Measurements from ENCODE around the gene MTOR. TPM values are rescaled to one million over a fixed set of nuclear protein-coding genes. Genes with fewer than 3 reads are reported as not detected.

The MTOR gene
- total and polyA plus RNA-seq, 2 of the 8 experiments (the other 6 are each of a cell fraction or from before 2014, with no cell fraction given), result 44.2 to 76.8 TPM

DNA sequence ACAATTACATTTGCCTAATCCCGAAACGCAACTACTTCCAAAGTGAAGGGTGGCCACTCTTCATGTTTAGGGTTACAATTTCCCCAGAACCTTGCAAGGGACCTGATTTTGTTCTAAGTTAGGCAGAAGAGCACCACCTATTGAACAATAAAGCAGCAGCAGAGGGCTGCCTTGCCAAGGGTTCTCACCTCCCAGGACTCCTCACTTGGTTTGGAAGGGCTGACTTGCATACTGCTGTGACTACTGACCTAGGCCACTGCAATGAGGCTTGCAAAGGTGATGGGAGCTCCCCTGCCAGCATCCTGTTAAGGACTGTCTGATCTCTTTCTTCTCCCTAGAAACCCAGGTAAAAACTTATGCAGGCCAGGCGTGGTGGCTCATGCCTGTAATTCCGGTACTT, 14.2 kb downstream of the MTOR start:
- H4K5ac ChIP-seq (ENCODE audit: insufficient read length, low read depth, low read length), result no peak overlapping the region
- H2BK120ac ChIP-seq (replicated peaks; ENCODE audit: low read depth, low read length), result no peak overlapping the region
- H2BK15ac ChIP-seq (ENCODE audit: low read length), result no peak overlapping the region
- WGBS, 2 experiments (ENCODE audit: extremely low coverage in 1 of 2, insufficient coverage in 1 of 2, insufficient read length in 1 of 2, insufficient replicate concordance in 2 of 2, low coverage in 1 of 2, low lambda C conversion rate in 2 of 2, missing lambda C conversion rate in 1 of 2), result 95% methylated on average over 4 of the region's 4 CpGs; no CpG with 5 or more reads in 1 of the 2 experiments
- no peaks in the 10 kb centered on the region; the same call in 1 of the 2 replicates for H3K79me1 ChIP-seq (ENCODE audit: low read depth, low read length)
- H3K4me2 ChIP-seq (ENCODE audit: insufficient read depth in 1 of 2, low read depth in 2 of 2, low read length in 2 of 2), result no peak overlapping the region
- ChIA-PET CTCF (ENCODE audit: partially characterized antibody) (interaction anchor here (0.9 to 1.2 kb wide), 2 partner anchors 11 to 210 kb away, joined by 3 read pairs; no protein-coding TSS in a partner anchor), POLR2A (ENCODE audit: partially characterized antibody) (no interaction called here)
- no peak overlapping the region for H2AK5ac ChIP-seq (ENCODE audit: low read depth, low read length)
- H3K14ac ChIP-seq (ENCODE audit: insufficient read length), result no peak overlapping the region
- no peak overlapping the region for H3K18ac ChIP-seq (ENCODE audit: extremely low read depth, low read length)
- H3K9me3 ChIP-seq (ENCODE audit: insufficient read depth in 2 of 2, low read depth in 1 of 2, low read length in 1 of 2), result peaks cover 0 to 4% of the 10 kb centered on the region in 2 experiments; a peak in 1 of 4 replicates
- no peak for FAIRE-seq
- H2BK12ac ChIP-seq (ENCODE audit: low read depth, low read length), result no peak overlapping the region
- H3K23me2 ChIP-seq (ENCODE audit: low read depth, low read length), result no peaks in the 10 kb centered on the region
- no peak overlapping the region for H2AFZ ChIP-seq (ENCODE audit: low read length)
- DNase-seq (ENCODE audit: low read depth in 1 of 2, low spot score in 2 of 2), result no peak
- H2BK5ac ChIP-seq (ENCODE audit: low read depth, low read length), result no peak overlapping the region
- H4K91ac ChIP-seq (replicated peaks; ENCODE audit: insufficient read length, low read length), result no peak overlapping the region
- H3K4me1 ChIP-seq (replicated peaks in 1 of 4; ENCODE audit: control insufficient read depth in 3 of 4, insufficient read depth in 4 of 4, low read length in 3 of 4), result no peaks in the 10 kb centered on the region
- no peak overlapping the region for H3K56ac ChIP-seq (replicated peaks; ENCODE audit: insufficient read length, low read depth, low read length)
- H3K79me2 ChIP-seq (ENCODE audit: control insufficient read depth in 1 of 2, insufficient read depth in 2 of 2, low read length in 2 of 2), result no peaks in the 10 kb centered on the region
- H3K4ac ChIP-seq (replicated peaks; ENCODE audit: insufficient read length, low read depth, low read length), result no peak overlapping the region
- H4K20me1 ChIP-seq (replicated peaks in 1 of 2; ENCODE audit: control insufficient read depth in 1 of 2, insufficient read depth in 2 of 2, low read length in 2 of 2), result peaks cover 0 to 3% of the 10 kb centered on the region in 2 experiments
- no peak overlapping the region for H3K27ac ChIP-seq (ENCODE audit: low read depth, low read length)
- no peak overlapping the region for H3K23ac ChIP-seq (ENCODE audit: insufficient read length)
- H2BK20ac ChIP-seq (ENCODE audit: low read length), result no peak overlapping the region
- no peaks in the 10 kb centered on the region for H3K27me3 ChIP-seq (replicated peaks in 1 of 4; ENCODE audit: control insufficient read depth in 3 of 4, extremely low read depth in 1 of 4, insufficient read depth in 3 of 4, low read length in 3 of 4)
- peaks cover 27 to 64% (median 54%) of the 10 kb centered on the region in 4 experiments for H3K36me3 ChIP-seq (ENCODE audit: control insufficient read depth in 2 of 4, insufficient read depth in 4 of 4, low read length in 3 of 4)
- H4K8ac ChIP-seq (ENCODE audit: extremely low read depth, insufficient read depth, low read length), result no peak overlapping the region
- H3K9ac ChIP-seq (replicated peaks in 1 of 4; ENCODE audit: extremely low read depth in 1 of 4, low read depth in 3 of 4, low read length in 3 of 4), result no peak overlapping the region
- no peak overlapping the region for H3K4me3 ChIP-seq (ENCODE audit: extremely low read depth in 1 of 4, insufficient read depth in 2 of 4, low read depth in 3 of 4, low read length in 4 of 4)
- TF ChIP-seq RNF2 (IDR thresholded peaks at IDR 0.05; ENCODE audit: borderline replicate concordance, low read depth, low read length, missing control alignments, poor library complexity, severe bottlenecking), result no peak
- TF ChIP-seq CBX8 (IDR thresholded peaks at IDR 0.05; ENCODE audit: borderline replicate concordance, low read depth, low read length), result no peak
- TF ChIP-seq SIRT6 (IDR thresholded peaks at IDR 0.05; ENCODE audit: low read length), result no peak
- no peak for TF ChIP-seq NANOG (IDR thresholded peaks at IDR 0.05; ENCODE audit: insufficient read depth, low read depth, low read length, poor library complexity, severe bottlenecking)
- TF ChIP-seq SP4 (IDR thresholded peaks at IDR 0.05; ENCODE audit: low read length), result no peak
- no peak for TF ChIP-seq KDM1A (IDR thresholded peaks at IDR 0.05; ENCODE audit: borderline replicate concordance, low read length)
- no peak for TF ChIP-seq RXRA (IDR thresholded peaks at IDR 0.05; ENCODE audit: insufficient read depth, low read depth, low read length)
- no peak for TF ChIP-seq NRF1 (IDR thresholded peaks at IDR 0.05; ENCODE audit: low read depth, low read length)
- TF ChIP-seq, protein P1, sequence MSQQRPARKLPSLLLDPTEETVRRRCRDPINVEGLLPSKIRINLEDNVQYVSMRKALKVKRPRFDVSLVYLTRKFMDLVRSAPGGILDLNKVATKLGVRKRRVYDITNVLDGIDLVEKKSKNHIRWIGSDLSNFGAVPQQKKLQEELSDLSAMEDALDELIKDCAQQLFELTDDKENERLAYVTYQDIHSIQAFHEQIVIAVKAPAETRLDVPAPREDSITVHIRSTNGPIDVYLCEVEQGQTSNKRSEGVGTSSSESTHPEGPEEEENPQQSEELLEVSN (IDR thresholded peaks at IDR 0.05), result no peak
- no peak for TF ChIP-seq POLR2AphosphoS5 (IDR thresholded peaks at IDR 0.05; ENCODE audit: low read depth, low read length)
- TF ChIP-seq ZNF274 (IDR thresholded peaks at IDR 0.05; ENCODE audit: borderline replicate concordance, extremely low read depth, low read length), result no peak
- no peak for TF ChIP-seq GTF2F1 (IDR thresholded peaks at IDR 0.05; ENCODE audit: borderline replicate concordance, low read depth, low read length)
- no peak for TF ChIP-seq YY1 (IDR thresholded peaks at IDR 0.05; ENCODE audit: low read depth, low read length)
- no peak for TF ChIP-seq TBP (IDR thresholded peaks at IDR 0.05; ENCODE audit: low read depth, low read length)

Measured in H1 (cell line).